HG02885 (cell line): ENCODE results near the gene SLC39A12.

Experiments
- ATAC-seq: cut with Tn5 transposase; IDR thresholded peaks from one replicate; pipeline ENCODE4 v1.9.1; 2021; ENCODE audit warnings: mild to moderate bottlenecking; ENCODE audit not compliant: unreplicated experiment, poor library complexity

The SLC39A12 gene

DNA sequence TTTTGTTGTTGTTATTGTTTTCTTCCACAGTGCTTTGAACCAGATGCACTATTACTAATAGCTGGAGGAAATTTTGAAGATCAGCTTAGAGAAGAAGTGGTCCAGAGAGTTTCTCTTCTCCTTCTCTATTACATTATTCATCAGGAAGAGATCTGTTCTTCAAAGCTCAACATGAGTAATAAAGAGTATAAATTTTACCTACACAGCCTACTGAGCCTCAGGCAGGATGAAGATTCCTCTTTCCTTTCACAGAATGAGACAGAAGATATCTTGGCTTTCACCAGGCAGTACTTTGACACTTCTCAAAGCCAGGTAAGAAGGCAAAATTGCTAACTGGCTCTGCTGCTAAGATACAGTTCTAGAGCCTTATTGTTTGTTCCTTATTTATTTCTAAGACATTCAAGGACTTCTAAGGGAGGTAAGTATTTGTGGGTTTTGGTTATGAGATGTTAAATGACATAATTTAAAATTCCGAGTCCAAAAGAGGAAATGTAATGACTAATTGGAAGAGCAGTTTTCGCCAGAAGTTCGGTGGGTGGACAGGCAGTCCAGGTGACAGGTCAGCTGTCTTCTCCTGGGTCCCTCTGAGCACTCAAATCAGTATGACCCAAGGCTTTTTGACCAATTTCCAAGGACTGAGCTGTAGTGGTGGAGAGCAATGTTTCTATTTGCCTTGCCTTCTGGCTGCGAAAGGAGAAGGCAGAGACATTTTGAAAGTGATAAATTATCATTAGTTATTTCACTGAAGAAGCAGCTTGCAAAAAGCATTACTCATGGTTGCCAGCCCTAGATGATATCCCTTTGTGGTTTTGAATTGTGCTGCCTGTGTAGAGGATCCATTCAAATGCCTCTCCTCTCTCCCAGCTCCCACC, 10.1 kb downstream of the SLC39A12 start:
- ATAC-seq: no peak

DNA sequence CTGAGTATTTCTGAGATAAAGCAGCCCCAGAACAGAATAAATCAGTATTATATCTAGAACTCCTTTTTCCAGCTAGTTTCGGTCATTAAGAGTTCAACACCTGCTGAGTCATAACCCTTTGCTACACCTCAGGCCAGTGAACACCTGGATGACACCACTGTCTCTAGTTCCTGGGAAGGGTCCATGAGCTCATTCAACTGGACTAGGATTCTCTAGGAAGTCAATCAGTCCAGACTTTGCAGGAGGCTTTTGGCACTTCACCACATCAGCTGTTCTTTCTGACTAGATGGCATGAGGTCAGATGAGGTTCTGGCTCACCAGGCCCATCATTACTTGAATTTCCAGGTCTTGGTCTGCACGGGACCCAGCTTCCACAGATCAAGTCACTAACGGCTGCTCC, 11.7 kb downstream of the SLC39A12 start:
- no peak for ATAC-seq

DNA sequence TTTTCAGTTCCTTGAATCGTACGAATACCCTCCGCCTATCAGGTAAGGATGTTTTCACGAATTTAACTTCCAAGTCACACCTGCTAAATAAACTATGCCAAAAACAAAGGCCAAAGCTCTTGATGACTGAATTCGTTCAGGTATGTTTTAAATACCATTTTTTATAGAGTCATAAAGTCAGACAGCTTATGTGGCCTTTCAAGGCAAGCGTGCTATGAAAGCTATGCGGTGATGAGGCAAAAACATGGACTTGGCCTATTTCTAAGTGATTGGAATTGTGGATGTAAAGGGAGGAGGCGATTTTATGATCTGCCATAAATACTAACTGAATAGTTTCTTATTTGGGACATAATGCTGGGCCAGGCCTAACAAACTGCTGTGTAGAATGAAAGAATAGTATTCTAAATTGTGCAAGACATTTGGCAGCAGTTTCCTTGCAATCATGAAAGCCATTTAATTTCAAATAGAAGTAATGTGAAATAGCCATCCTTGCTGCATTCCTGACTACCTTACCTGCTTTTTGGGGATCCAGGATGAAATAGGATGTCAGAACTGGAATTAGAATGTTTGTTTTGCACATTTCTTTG, 14.0 kb downstream of the SLC39A12 start:
- ATAC-seq: no peak

DNA sequence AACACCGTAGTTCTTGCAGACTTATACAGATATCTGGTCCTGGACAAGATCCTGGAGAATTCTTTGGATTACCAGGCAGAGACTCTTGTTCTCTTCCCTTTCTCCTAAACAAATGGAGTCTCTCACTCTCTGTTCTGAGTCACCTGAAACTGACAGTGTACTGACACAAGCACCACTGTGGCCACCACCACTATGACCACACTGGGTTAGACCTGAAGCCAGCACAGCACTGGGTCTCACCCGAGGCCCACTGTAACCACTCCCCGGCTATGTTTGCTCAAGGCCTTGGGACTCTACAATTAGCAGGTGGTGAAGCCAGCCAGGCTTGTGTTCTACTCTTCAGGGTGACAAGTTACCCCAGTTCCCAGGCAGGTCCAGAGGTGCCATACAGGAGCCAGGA, 22.8 kb downstream of the SLC39A12 start:
- no peak for ATAC-seq

DNA sequence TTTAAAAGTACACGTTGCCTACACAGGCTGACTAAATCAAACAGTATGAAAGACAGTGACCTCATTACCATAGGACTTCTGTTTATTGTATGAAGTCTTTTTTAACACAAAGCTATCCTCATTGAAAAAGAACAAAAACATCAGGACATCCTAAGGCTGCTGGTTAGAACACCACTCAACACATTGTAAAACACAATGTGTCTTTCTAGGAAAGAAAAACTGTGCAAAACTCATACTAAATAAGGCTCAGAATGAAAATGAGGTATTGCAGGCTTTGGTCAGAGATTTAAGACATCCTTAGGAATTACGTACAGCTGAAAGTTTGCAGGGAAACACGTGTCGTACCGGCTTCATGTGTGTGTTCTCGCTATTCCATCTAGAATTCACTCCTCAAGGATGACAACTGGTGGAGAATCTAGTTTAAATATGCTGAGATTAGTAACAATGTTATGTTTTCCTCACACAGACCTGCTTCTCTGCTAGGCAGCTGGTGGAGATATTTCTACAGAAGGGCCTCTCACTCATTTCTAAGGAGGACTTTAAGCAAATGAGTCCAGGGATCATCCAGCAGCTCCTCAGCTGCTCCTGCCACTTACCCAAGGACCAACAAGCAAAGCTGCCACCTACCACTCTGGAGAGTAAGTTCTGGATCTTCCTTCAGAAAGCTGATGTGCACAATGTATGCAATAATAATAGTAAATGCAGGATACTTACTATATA, 29.3 kb downstream of the SLC39A12 start:
- ATAC-seq: no peak

DNA sequence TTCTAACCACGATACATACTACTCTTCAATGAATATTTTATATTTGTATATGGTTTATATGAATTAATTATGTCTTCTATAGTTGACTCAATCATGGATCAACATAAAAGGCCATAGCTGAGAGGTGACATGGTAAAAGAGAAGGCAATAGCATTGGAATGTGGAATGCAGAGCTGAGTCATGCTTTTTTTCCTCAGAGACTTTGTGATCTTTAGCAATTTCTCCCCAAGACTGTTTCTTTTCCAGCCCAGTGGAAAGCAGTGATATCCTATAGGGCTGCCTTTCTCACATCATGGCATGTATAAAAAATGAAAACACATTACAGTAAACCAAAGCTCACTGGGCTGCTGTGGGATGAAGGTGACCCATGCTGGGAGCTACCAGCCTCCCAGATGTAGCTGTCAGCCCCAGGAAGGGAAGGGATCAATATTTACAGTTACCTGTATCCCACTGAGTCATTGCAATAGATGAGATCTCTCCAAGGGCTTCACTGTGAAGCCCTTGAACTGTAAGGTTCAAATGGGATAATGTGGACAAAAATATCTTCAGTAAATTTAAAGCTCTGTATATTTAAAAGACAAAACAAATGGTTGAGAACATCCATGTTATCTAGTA, 30.2 kb downstream of the SLC39A12 start:
- no peak for ATAC-seq

DNA sequence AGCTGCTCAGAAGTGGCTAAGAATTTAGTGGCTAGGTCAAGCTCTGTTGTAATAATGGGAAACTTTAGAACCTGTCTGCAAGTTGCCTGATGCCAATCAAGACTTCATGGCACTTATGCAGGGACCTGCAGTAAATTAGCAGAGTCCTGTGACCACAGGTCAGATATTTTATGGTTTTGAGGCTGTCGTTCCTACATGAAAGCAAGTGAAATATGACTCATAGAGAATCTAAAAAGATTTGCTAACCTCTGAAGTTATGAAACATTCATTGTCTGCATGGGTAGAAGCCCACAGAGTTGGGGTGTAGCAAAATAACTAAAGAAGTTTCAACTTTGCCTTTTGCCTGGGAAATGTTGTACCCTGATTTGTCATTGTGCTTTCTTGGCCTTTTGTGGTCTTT, 32.3 kb downstream of the SLC39A12 start:
- peak; percentile 92 for ATAC-seq

DNA sequence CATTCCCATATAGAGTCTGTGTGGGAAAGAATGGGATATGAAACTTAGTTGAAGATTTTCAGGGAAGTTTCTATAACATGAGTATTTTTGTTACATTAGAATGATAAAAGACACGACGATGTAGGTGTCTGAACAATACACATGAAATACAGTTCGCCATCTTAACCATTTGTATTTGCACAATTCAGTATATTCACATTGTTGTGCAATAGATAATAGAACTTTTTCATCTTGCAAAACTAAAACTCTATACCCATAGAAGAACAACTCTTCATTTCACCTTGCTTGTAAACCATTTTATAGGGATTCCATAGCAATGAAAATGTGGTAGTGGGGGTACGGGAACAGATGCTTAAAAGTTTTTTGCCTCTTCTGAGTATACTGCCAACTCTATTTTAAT, 32.8 kb downstream of the SLC39A12 start:
- no peak for ATAC-seq

DNA sequence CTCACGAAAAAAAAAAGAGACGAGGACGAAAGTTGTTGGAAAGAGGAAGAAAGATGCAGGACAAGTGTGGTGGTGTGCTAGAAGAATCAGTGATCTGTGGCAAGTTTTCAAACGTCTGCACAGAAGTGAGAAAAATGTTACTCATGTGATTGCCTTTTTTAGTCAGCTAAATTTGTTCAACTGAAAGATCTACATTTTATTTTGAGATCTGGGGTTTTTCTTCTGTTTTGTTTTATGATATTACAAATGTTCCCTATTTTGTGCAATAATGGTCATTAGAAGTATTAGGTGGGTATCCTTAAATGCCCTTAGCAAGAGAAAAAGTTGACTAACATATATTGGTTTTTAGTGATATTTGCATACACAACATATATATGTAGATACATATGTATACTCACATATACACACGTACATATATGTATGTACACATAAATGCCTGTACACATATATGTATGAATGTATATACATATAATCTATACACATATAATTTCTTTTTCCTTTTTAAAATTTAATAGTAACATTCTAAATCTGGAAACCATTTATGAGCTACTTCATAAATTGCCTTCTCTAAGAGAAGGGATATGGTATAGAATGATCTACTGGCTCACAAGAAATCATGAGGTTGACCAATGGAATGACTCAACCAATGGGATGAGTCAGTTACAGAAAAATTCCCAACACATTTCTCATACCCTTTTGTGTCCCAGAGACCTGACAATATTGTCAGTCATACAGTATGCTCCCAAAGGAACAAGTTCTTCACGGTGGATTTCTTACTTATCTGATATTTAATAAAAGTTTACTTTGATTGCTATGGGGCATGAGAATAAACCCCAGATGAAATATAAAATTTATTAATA, 38.4 kb downstream of the SLC39A12 start:
- peak; percentile 91 for ATAC-seq

DNA sequence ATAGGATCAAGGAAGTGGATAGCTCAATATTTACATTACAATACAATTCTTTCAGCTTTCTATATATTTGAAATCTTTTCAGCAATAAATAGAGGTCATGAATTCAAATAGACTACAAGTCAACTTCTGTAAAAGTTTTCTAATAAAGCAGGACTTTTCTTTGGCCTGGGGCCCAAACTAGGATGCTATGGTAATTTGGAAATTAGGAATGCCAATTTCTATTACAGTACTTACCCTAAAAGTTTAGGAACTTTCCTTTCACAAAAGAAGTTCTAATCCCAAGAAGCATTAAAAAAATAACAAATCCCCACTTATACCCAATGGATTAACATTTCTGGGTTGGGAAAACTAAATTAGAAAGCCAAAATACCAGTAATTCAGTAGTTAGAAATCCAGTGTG, 40.5 kb downstream of the SLC39A12 start:
- ATAC-seq: no peak

DNA sequence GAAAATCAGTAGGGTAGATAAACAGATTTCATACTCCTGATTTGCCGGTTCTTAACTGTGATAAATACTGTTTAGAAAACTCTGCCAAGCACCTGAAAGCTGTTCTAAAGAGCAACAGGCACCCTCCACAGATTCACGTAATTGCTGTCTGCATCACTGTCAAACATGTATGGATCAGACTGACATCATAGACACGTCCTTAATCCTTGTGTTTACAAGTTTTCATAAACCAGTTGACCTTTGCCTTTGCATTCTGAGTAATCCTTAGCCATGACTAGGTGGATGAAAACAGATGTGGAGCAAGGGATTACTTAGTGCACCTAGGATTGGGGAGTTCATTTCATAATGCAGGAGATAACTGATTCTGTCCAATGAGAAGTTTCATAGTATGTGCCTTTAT, 41.6 kb downstream of the SLC39A12 start:
- no peak for ATAC-seq

DNA sequence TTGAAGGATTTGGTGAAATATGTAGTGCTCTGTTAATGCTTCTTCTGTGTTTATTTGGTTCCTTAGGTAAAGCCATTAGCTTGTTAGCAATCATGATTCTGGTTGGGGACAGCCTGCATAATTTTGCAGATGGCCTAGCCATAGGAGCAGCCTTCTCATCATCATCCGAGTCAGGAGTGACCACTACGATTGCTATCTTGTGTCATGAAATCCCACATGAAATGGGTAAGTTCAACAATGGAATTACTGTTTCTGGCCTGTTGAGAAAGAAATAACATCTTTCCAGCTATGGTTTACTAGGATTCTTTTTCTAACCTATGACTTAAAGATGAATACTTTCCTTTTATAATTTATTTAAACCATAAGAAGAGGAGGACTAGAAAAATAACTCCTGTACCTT, 48.9 kb downstream of the SLC39A12 start:
- no peak for ATAC-seq

DNA sequence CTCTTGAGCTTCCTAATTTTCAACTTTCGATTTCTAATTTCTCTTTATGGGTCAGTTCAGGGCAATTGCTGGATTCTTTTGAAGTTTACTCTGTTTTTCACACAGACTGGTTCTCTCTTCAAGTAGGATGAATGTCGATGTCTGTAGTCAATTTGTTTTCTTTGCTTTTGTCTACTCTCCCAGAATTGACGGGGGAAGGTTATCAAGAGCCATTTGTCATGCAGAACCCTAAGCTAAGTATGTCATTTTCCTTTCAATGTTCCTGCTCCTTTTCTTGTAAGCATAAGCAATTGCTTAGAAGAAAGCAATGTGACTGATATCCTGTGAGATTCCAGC, 53.7 kb downstream of the SLC39A12 start:
- no peak for ATAC-seq

DNA sequence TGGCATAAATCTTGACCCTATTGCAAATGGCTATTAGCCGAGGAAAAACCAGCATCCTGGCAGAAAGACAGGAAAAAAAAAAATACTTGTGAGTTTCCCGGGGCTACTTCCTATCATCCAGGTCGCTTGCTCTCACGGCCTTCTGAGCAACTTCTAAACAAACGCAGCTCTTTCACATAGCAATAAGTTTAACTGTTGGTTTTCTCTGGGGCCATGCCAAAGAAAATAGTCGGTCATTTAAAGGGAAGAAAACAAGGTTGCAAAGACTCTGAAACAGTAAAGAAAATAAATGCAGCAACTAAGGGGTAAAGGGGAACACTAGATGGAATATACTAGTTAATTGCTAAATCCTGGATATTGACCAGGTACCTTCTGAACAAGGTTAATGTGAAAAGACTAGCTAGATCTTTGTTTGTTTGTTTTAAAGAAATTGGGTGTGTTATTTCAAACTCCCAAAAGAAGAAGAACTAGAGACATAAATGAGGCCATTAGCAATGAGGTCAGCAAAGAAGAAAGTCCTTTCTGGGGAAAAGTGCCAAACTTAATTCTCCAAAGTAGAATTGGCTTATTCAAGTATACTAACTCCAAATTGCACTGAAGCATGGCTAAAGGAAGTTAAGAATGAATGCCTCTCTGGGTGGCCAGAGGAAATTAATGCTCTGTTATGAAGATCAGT, 54.2 kb downstream of the SLC39A12 start:
- no peak for ATAC-seq

DNA sequence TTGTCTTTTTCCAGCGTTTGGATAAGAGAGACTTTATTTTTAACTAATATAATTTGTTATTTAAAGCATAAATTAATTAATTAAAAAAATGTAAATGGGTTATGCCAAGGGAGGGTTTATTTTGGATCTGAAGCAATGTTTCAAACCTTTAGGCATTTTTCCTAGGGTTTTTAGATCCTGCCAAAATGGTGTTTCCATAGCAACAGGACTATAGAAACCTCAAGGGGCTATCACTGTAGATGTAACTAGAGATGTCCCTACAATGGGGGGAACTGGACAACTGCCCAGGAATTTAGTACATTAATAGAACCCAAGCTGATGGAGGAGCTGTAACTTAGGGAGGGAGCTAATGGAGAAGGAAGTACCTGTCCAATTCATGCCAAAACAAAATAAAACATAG, 57.3 kb downstream of the SLC39A12 start:
- no peak for ATAC-seq

DNA sequence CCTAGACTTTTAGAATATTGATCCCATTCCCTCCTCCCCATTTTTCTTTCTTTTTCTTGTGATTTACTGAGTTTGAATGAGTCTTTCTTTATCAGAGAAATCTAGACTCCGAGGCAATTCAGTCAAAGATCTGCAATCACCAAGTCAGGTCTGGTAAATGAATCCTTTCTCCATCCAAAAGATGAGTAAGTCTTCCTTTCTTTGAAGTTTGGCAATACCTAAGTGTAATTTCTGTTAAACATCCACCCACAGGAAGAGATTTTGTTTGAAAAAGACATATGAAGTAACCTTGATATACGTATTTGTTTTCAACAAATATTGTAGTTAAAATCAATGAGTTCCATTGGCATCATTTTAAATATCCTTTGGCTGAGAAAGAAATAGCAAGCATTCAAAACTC, 58.3 kb downstream of the SLC39A12 start:
- ATAC-seq: no peak

DNA sequence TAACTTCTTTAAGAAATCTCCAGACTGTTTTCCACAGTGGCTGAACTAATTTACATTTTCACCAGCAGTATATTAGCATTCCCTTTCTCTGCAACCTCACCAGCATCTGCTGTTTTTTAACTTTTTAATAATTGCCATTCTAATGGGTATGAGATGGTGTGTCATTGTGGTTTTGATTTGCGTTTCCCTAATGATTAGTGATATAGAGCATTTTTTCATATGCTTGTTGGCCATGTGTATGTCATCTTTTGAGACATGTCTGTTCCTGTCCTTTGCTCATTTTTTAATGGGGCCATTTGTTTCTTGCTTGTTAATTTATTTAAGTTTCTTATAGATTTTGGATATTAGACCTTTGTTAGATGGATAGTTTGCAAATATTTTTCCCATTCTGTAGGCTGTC, 68.8 kb downstream of the SLC39A12 start:
- no peak for ATAC-seq

DNA sequence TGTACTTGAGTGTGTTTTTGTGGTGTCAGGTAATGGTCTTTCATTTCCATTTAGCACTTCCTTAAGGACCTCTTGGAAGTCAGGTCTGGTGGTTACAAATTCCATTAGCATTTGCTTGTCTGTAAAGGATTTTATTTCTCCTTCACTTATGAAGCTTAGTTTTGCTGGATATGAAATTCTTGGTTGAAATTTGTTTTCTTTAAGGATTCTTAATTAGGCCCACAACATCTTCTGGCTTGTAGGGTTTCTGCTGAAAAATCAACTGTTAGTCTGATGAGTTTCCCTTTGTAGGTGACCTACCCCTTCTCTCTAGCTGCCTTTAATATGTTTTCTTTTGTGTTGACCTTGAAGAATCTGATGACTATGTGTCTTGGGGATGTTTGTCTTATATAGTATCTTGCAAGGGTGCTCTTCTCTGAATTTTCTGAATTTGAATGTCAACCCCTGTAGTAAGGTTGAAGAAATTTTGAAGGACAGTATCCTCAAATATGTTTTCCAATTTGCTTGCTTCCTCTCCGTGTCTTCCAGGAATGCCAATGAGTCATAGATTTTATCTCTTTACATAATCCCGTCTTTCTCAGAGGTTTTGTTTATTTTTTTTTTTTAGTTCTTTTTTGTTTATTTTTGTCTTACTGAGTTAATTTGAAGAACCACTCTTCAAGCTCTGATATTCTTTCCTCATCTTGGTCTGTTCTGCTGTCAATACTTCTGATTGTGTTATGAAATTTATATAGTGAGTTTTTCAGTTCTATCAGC, 70.2 kb downstream of the SLC39A12 start:
- ATAC-seq: no peak
